ENCODE results near the gene WNT4. TPM values are rescaled to one million over a fixed set of nuclear protein-coding genes. Genes with fewer than 3 reads are reported as not detected.

The WNT4 gene
- total and polyA plus RNA-seq, 9 of the 15 experiments (the other 6 are each of a cell fraction or from before 2014, with no cell fraction given) = 0.01 TPM; not detected in 8

GRCh38 chr1:22158654-22159053 is 15.8 kb upstream of the WNT4 start:
- BruUV-seq (replicated peaks) = no TSS peak
- Histone ChIP-seq H3K27me3 (ENCODE audit: control insufficient read depth in 2 of 2, insufficient read depth in 2 of 2, low read length in 2 of 2) (peaks cover 26 to 48% of the 10 kb centered on the region in 2 experiments; a peak in 4 of 5 replicates), H3K9me1 (ENCODE audit: control insufficient read depth, insufficient read depth, low read length) (no peaks in the 10 kb centered on the region), H3K4me1 (replicated peaks in 1 of 2; ENCODE audit: control insufficient read depth in 2 of 2, insufficient read depth in 2 of 2, low read length in 2 of 2) (peaks cover 0 to 16% of the 10 kb centered on the region in 2 experiments; a peak in 4 of 5 replicates), H4K20me1 (replicated peaks; ENCODE audit: control insufficient read depth, insufficient read depth, low read length) (peaks cover 21% of the 10 kb centered on the region; the same call in 1 of the 2 replicates), H3K4me2 (ENCODE audit: insufficient read depth, low read length) (no peak overlapping the region), H3K27ac (ENCODE audit: extremely low read depth, low read depth, low read length) (no peak overlapping the region), H3K79me2 (ENCODE audit: control insufficient read depth, insufficient read depth, low read length) (no peaks in the 10 kb centered on the region), H2AFZ (ENCODE audit: low read depth, low read length) (no peak overlapping the region), H3K9me3 (replicated peaks; ENCODE audit: control insufficient read depth, insufficient read depth, low read depth, low read length) (no peaks in the 10 kb centered on the region), H3K9ac (ENCODE audit: insufficient read depth in 1 of 2, low read depth in 2 of 2, low read length in 2 of 2) (0 out of 4 replicates have a peak overlapping the region, but pooled peaks of 1 of the 2 experiments have one; percentile 29), H3K36me3 (ENCODE audit: control insufficient read depth, insufficient read depth, low read length) (no peaks in the 10 kb centered on the region), H3K4me3 (no peak overlapping the region)
- ChIA-PET POLR2A (no interaction called here), CTCF (ENCODE audit: low intra/inter-chr PET ratio) (no interaction called here)
- intact Hi-C loops (cut with micrococcal nuclease) (no loop called here), in situ Hi-C loops (cut with MboI) (no loop called here)
- DNase-seq (ENCODE audit: extremely low read depth in 1 of 4, low spot score in 3 of 4) (no peak), FAIRE-seq (no peak), ATAC-seq (no peak)
- WGBS (ENCODE audit: insufficient coverage, low coverage, missing lambda C conversion rate) = 6% methylated on average over 4 of the region's 4 CpGs
- no peak for TF ChIP-seq NFYB (IDR thresholded peaks at IDR 0.05; ENCODE audit: extremely low read depth, insufficient read length)
- peak; percentile 90 for TF ChIP-seq RBM25 (IDR thresholded peaks at IDR 0.05; ENCODE audit: low read depth, low read length, severe bottlenecking)
- TF ChIP-seq CHD4 (IDR thresholded peaks at IDR 0.05; ENCODE audit: insufficient read depth, insufficient replicate concordance, low read depth, low read length, poor library complexity, severe bottlenecking) = peak; percentile 38
- peak; percentile 81 for TF ChIP-seq BCOR (IDR thresholded peaks at IDR 0.05)
- peak in 1 of 2 experiments; percentile 45; a peak in 2 of 4 replicates for TF ChIP-seq KDM1A (IDR thresholded peaks at IDR 0.05)
- TF ChIP-seq, protein P1, sequence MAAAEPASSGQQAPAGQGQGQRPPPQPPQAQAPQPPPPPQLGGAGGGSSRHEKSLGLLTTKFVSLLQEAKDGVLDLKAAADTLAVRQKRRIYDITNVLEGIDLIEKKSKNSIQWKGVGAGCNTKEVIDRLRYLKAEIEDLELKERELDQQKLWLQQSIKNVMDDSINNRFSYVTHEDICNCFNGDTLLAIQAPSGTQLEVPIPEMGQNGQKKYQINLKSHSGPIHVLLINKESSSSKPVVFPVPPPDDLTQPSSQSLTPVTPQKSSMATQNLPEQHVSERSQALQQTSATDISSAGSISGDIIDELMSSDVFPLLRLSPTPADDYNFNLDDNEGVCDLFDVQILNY (CRISPR knock-in tag; IDR thresholded peaks at IDR 0.05) = no peak
- 0 out of 2 replicates have a peak, but pooled peaks have one; percentile 28 for TF ChIP-seq PTBP1 (IDR thresholded peaks at IDR 0.05; ENCODE audit: low read depth, low read length)
- 0 out of 2 replicates have a peak, but pooled peaks have one; percentile 44 for TF ChIP-seq SMARCA5 (IDR thresholded peaks at IDR 0.05)
